Measurements from ENCODE around the gene TBC1D22A.

DNA sequence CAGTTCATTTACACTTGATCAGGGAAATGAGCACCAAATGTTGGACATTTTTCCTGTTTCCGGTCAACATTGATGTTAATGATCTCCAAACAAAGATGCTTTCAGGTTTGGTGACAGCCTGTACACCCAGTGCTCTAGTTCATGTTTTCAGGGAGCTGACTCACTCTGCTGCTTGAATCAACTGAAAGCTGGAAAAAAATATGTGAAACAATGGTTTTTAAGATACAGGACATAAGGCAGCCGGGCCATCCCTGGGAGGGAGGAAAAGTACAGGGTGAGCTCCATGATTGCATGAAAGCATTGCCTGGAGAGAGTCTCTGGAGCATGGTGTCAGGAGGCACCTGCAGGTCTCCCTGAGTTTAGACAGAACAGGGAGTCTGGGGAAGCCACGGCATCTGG lies 259.6 kb downstream of the TBC1D22A start:
- TF ChIP-seq, protein P1, sequence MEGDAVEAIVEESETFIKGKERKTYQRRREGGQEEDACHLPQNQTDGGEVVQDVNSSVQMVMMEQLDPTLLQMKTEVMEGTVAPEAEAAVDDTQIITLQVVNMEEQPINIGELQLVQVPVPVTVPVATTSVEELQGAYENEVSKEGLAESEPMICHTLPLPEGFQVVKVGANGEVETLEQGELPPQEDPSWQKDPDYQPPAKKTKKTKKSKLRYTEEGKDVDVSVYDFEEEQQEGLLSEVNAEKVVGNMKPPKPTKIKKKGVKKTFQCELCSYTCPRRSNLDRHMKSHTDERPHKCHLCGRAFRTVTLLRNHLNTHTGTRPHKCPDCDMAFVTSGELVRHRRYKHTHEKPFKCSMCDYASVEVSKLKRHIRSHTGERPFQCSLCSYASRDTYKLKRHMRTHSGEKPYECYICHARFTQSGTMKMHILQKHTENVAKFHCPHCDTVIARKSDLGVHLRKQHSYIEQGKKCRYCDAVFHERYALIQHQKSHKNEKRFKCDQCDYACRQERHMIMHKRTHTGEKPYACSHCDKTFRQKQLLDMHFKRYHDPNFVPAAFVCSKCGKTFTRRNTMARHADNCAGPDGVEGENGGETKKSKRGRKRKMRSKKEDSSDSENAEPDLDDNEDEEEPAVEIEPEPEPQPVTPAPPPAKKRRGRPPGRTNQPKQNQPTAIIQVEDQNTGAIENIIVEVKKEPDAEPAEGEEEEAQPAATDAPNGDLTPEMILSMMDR (IDR thresholded peaks at IDR 0.05), result no peak
- TF ChIP-seq POLR2A (IDR thresholded peaks at IDR 0.05) (no peak), POLR2AphosphoS5 (IDR thresholded peaks at IDR 0.05) (no peak), EP300 (IDR thresholded peaks at IDR 0.05) (no peak)

All from upper lobe of left lung (tissue), 4 donors.